Stimulated activated CD4-positive, alpha-beta T cell treated with anti-CD3 and anti-CD28 coated beads, Interleukin-1b, Interleukin-23, amount 100 ng/mL, for 24 hours (primary cell): Measurements from ENCODE around the gene ATP11A.

Experiments used
- DNase-seq, 4 experiments: peaks; one replicate each; pipeline ENCODE4 v3.0.0-alpha.2; 2020; ENCODE audit warnings: low read depth in 4 of 4, low spot score in 1 of 4

ATP11A gene

GRCh38 chr13:112813552-112813951 is 123.7 kb downstream of the ATP11A start:
- no peak for DNase-seq

- no peak for DNase-seq
These were observed 125.2 kb downstream of the ATP11A start for GRCh38 chr13:112814905-112815585.

- DNase-seq: no peak
These were observed 126.0 kb downstream of the ATP11A start for GRCh38 chr13:112815871-112816270.

GRCh38 chr13:112818040-112818697 is 128.3 kb downstream of the ATP11A start:
- DNase-seq: no peak

GRCh38 chr13:112818698-112819045 is 128.8 kb downstream of the ATP11A start:
- DNase-seq: no peak

GRCh38 chr13:112819111-112819510 is 129.3 kb downstream of the ATP11A start:
- no peak for DNase-seq

GRCh38 chr13:112819816-112820215 is 130.0 kb downstream of the ATP11A start:
- no peak for DNase-seq

GRCh38 chr13:112820318-112820717 is 130.5 kb downstream of the ATP11A start:
- no peak for DNase-seq

- DNase-seq: no peak
These were observed 131.7 kb downstream of the ATP11A start for GRCh38 chr13:112821340-112822055.

GRCh38 chr13:112822851-112823250 is 133.0 kb downstream of the ATP11A start:
- no peak for DNase-seq

- no peak for DNase-seq
These were observed 134.6 kb downstream of the ATP11A start for GRCh38 chr13:112824429-112824828.

GRCh38 chr13:112825071-112825470 is 135.2 kb downstream of the ATP11A start:
- no peak for DNase-seq

- DNase-seq: no peak
These were observed 136.0 kb downstream of the ATP11A start for GRCh38 chr13:112825875-112826274.

- no peak for DNase-seq
These were observed 136.7 kb downstream of the ATP11A start for GRCh38 chr13:112826565-112826964.

- DNase-seq: no peak
These were observed 138.4 kb downstream of the ATP11A start for GRCh38 chr13:112828082-112828699.

- DNase-seq: no peak
These were observed 138.9 kb downstream of the ATP11A start for GRCh38 chr13:112828756-112829155.

- DNase-seq: no peak
These were observed 141.4 kb downstream of the ATP11A start for GRCh38 chr13:112831196-112831595.

- no peak for DNase-seq
These were observed 142.0 kb downstream of the ATP11A start for GRCh38 chr13:112831801-112832200.

GRCh38 chr13:112832811-112833210 is 143.0 kb downstream of the ATP11A start:
- DNase-seq: no peak

GRCh38 chr13:112833551-112834257 is 143.9 kb downstream of the ATP11A start:
- no peak for DNase-seq

GRCh38 chr13:112835344-112835743 is 145.5 kb downstream of the ATP11A start:
- DNase-seq: no peak
